ENCODE measurements around the gene NAT8L.

DNA sequence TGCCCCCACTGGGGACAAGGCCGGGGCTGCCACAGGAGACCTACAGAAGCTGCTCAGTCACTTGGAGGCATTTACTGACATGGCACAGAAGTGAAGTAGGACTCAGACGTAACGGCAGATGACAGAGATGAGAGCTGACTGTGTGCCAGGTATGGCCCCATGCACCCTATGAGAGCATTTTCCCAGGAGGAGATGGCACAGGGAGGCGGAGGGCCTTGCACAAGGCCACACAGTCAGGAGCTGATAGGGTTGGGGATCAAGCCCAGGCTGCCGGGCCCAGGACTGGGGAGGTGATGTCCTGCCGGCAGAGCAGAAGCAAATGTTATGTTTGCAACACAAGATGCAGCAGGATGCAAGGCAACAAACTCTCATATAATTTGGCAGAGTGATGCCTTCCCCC is 34.1 kb downstream of the NAT8L start:
- TF ChIP-seq, protein P1, sequence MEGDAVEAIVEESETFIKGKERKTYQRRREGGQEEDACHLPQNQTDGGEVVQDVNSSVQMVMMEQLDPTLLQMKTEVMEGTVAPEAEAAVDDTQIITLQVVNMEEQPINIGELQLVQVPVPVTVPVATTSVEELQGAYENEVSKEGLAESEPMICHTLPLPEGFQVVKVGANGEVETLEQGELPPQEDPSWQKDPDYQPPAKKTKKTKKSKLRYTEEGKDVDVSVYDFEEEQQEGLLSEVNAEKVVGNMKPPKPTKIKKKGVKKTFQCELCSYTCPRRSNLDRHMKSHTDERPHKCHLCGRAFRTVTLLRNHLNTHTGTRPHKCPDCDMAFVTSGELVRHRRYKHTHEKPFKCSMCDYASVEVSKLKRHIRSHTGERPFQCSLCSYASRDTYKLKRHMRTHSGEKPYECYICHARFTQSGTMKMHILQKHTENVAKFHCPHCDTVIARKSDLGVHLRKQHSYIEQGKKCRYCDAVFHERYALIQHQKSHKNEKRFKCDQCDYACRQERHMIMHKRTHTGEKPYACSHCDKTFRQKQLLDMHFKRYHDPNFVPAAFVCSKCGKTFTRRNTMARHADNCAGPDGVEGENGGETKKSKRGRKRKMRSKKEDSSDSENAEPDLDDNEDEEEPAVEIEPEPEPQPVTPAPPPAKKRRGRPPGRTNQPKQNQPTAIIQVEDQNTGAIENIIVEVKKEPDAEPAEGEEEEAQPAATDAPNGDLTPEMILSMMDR (IDR thresholded peaks at IDR 0.05 in 4 of 5, conservative IDR thresholded peaks at IDR 0.05 in 1 of 5): no peak
- no peak for TF ChIP-seq POLR2A (IDR thresholded peaks at IDR 0.05)
